NB4 (cell line): ENCODE data around the gene STON2.

ENCODE experiments used
- POLR2A ChIP-seq: IDR thresholded peaks from 2 replicates; pipeline ENCODE4 v1.6.1; 2011; ENCODE audit warnings: mild to moderate bottlenecking; ENCODE audit not compliant: insufficient read length; ENCODE audit errors: extremely low read depth
- TF ChIP-seq, protein P1 (sequence below): IDR thresholded peaks from one replicate; pipeline ENCODE4 v1.5.1; 2012; ENCODE audit warnings: low read depth, low read length

DNA sequence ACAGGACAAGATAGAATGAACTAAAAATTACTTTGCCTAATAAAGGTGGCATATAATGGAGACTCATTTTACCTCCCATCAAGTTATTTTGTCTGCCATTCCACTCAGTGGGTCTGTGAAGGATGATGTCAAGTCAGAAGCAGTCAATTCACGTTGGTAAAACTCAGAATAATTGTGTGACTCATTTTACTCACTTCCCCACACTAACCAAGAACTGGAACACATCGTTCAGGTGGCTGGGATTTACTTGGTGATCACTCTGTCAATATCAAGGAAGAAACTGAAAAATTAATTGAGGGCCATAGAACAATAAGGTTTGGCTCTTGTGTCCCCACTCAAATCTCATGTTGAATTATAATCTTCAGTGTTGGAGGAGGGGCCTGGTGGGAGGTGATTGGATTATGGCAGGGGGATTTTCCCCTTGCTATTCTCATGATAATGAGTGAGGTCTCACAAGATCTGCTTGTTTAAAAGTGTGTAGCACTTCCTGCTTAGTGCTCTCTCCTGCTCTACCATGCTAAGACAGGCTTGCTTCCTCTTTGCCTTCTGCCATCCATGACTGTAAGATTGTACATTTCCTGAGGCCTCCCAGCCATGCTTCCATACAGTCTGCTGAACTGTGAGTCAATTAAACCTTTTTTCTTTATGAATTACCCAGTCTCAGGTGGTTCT lies 143.7 kb downstream of the STON2 start:
- TF ChIP-seq, protein P1, sequence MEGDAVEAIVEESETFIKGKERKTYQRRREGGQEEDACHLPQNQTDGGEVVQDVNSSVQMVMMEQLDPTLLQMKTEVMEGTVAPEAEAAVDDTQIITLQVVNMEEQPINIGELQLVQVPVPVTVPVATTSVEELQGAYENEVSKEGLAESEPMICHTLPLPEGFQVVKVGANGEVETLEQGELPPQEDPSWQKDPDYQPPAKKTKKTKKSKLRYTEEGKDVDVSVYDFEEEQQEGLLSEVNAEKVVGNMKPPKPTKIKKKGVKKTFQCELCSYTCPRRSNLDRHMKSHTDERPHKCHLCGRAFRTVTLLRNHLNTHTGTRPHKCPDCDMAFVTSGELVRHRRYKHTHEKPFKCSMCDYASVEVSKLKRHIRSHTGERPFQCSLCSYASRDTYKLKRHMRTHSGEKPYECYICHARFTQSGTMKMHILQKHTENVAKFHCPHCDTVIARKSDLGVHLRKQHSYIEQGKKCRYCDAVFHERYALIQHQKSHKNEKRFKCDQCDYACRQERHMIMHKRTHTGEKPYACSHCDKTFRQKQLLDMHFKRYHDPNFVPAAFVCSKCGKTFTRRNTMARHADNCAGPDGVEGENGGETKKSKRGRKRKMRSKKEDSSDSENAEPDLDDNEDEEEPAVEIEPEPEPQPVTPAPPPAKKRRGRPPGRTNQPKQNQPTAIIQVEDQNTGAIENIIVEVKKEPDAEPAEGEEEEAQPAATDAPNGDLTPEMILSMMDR: no peak
- TF ChIP-seq POLR2A: no peak
